GM23338 (cell line): ENCODE measurements around the gene CAMTA1. TPM values are rescaled to one million over a fixed set of nuclear protein-coding genes. Genes with fewer than 3 reads are reported as not detected.

ENCODE experiments used
- ATAC-seq: fragments of 200-7000 bp; cut with Tn5 transposase; 3 replicates; pipeline ENCODE4 v1.9.1; 2020
- DNase-seq: peaks from one replicate; pipeline ENCODE4 v3.0.0-alpha.2; 2015; ENCODE audit warnings: low spot score
- H2AFZ ChIP-seq: fragments of 200-600 bp; sonication (generic); 2 replicates; pipeline ENCODE4 v1.8.0; 2016; ENCODE audit warnings: antibody characterized with exemption, mild to moderate bottlenecking, moderate library complexity
- H3F3A ChIP-seq: fragments of 200-600 bp; sonication (generic); replicated peaks from 2 replicates; pipeline ENCODE4 v1.8.0; 2017; ENCODE audit warnings: antibody characterized with exemption, mixed run types, low read depth
- H3K27ac ChIP-seq: fragments of 200-600 bp; sonication (generic); 2 replicates; pipeline ENCODE4 v1.6.1; 2016; ENCODE audit warnings: low read depth
- H3K27me3 ChIP-seq: fragments of 200-600 bp; sonication (generic); 2 replicates; pipeline ENCODE4 v1.8.0; 2016; ENCODE audit warnings: mild to moderate bottlenecking, mixed run types, moderate library complexity; ENCODE audit not compliant: insufficient read depth
- H3K36me3 ChIP-seq: fragments of 200-600 bp; sonication (generic); 2 replicates; pipeline ENCODE4 v1.8.0; 2016; ENCODE audit warnings: mild to moderate bottlenecking; ENCODE audit not compliant: insufficient read depth
- H3K4me1 ChIP-seq: fragments of 200-600 bp; sonication (generic); 2 replicates; pipeline ENCODE4 v1.8.0; 2016; ENCODE audit warnings: mild to moderate bottlenecking, moderate library complexity; ENCODE audit not compliant: insufficient read depth
- H3K4me2 ChIP-seq: fragments of 200-600 bp; sonication (generic); 2 replicates; pipeline ENCODE4 v1.7.1; 2017; ENCODE audit warnings: mixed run types
- H3K4me3 ChIP-seq: fragments of 200-600 bp; sonication (generic); 2 replicates; pipeline ENCODE4 v1.6.1; 2016; ENCODE audit warnings: mixed run types
- H3K79me2 ChIP-seq: fragments of 200-600 bp; sonication (generic); replicated peaks from 2 replicates; pipeline ENCODE4 v1.8.0; 2017; ENCODE audit warnings: mild to moderate bottlenecking; ENCODE audit not compliant: insufficient read depth
- H3K9me2 ChIP-seq: fragments of 200-600 bp; sonication (generic); 2 replicates; pipeline ENCODE4 v1.8.0; 2017; ENCODE audit not compliant: insufficient read depth
- H4K20me1 ChIP-seq: fragments of 200-600 bp; sonication (generic); replicated peaks from 2 replicates; pipeline ENCODE4 v1.8.0; 2017; ENCODE audit warnings: mild to moderate bottlenecking; ENCODE audit not compliant: insufficient read depth
- H3K27ac Mint-ChIP-seq: 2 replicates; pipeline ENCODE4 v1.8.0; 2020; ENCODE audit warnings: inconsistent platforms, mild to moderate bottlenecking, moderate library complexity, mixed read lengths
- H3K27me3 Mint-ChIP-seq: 3 replicates; pipeline ENCODE4 v1.8.0; 2022; ENCODE audit warnings: low read depth, mild to moderate bottlenecking, moderate library complexity, mixed read lengths, inconsistent platforms; ENCODE audit not compliant: insufficient read depth, poor library complexity
- H3K36me3 Mint-ChIP-seq: 3 replicates; pipeline ENCODE4 v1.8.0; 2021; ENCODE audit warnings: low read depth, mild to moderate bottlenecking, inconsistent platforms, moderate library complexity, mixed read lengths
- H3K4me1 Mint-ChIP-seq: 3 replicates; pipeline ENCODE4 v1.8.0; 2020; ENCODE audit warnings: mild to moderate bottlenecking, inconsistent platforms, mixed read lengths
- H3K4me3 Mint-ChIP-seq: 3 replicates; pipeline ENCODE4 v1.8.0; 2021; ENCODE audit warnings: moderate library complexity, mild to moderate bottlenecking, inconsistent platforms, mixed read lengths
- H3K9me3 Mint-ChIP-seq: 3 replicates; pipeline ENCODE4 v1.8.0; 2020; ENCODE audit warnings: moderate library complexity, mild to moderate bottlenecking, inconsistent platforms, mixed read lengths
- CREB1 ChIP-seq: fragments of 250-450 bp; sonication (Bioruptor Pico); IDR thresholded peaks from 2 replicates; pipeline ENCODE4 v1.5.0; 2020; ENCODE audit warnings: low read depth, mild to moderate bottlenecking, moderate library complexity
- STAT1 ChIP-seq: IDR thresholded peaks from one replicate; pipeline ENCODE4 v1.6.1; 2016; ENCODE audit warnings: antibody characterized with exemption; ENCODE audit not compliant: unreplicated experiment
- ZNF331 ChIP-seq: fragments of 250-450 bp; sonication (Bioruptor Pico); IDR thresholded peaks from 2 replicates; pipeline ENCODE4 v1.5.0; 2020; ENCODE audit warnings: low read depth, mild to moderate bottlenecking, moderate library complexity
- polyA plus RNA-seq: library from polyadenylated mRNA; unstranded; fragments of >200 nt; fragmentation: Nextera tagmentation; extraction: Ambion mirVana; gene quantifications from 2 replicates; pipeline ENCODE4 v1.2.1, GENCODE V29; 2016
- total RNA-seq: library from RNA; depleted of rRNA; stranded (reverse); fragments of >200 nt; shearing (Covaris generic); gene quantifications from 2 replicates; pipeline ENCODE4 v1.2.3, GENCODE V29; 2014
- TF ChIP-seq, protein P1 (sequence below): fragments of 250-450 bp; sonication (Bioruptor Pico); IDR thresholded peaks from 2 replicates; pipeline ENCODE4 v1.5.0; 2020; ENCODE audit warnings: mild to moderate bottlenecking, moderate library complexity
- TF ChIP-seq, protein P2 (sequence below), 2 experiments: fragments of 200-600 bp in 1 of 2; sonication (generic) in 1 of 2; conservative IDR thresholded peaks; 2 replicates each; pipeline versions ENCODE4 v1.5.1 to v1.6.1; 2016 to 2017; ENCODE audit warnings: antibody characterized with exemption in 2 of 2, low read depth in 2 of 2, mild to moderate bottlenecking in 2 of 2, moderate library complexity in 1 of 2

Gene CAMTA1
- total and polyA plus RNA-seq, 2 experiments from 2014 or later, result 115 to 519 TPM

DNA sequence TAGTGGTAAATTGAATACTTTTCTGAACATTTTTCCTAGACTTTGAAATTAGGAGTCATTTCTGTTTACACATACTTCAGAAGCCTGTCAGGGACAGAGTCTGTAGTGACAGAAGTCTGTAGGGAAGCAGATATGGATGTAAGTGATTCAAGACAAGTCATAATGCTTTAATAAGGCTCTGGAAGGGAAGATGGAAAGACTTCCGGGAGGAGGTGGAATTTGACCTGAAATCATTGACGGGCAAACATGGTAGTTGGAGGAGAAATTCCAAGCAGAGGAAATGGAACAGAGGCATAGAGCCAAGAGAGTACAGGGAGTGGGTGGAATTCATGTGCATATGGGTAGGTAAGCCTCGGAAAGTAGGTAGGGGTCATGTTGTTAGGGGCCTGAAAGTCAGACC is 22.5 kb downstream of the CAMTA1 start:
- Mint-ChIP-seq H3K27ac (no peak overlapping the region), H3K4me3 (no peak overlapping the region), H3K27me3 (peaks cover 2% of the 10 kb centered on the region), H3K9me3 (no peaks in the 10 kb centered on the region), H3K36me3 (no peaks in the 10 kb centered on the region), H3K4me1 (peaks cover 5% of the 10 kb centered on the region; the same call in 2 of the 3 replicates)
- Histone ChIP-seq H3K4me2 (no peak overlapping the region), H3F3A (no peaks in the 10 kb centered on the region), H3K4me3 (no peak overlapping the region), H3K27me3 (no peaks in the 10 kb centered on the region), H3K27ac (no peak overlapping the region), H4K20me1 (peaks cover 61% of the 10 kb centered on the region), H3K79me2 (peaks cover 100% of the 10 kb centered on the region), H2AFZ (no peak overlapping the region), H3K36me3 (no peaks in the 10 kb centered on the region), H3K9me2 (no peaks in the 10 kb centered on the region), H3K4me1 (peaks cover 17% of the 10 kb centered on the region; the same call in 1 of the 2 replicates)
- ATAC-seq (no peak), DNase-seq (no peak)
- TF ChIP-seq STAT1 (no peak), CREB1 (CRISPR knock-in tag) (no peak), ZNF331 (CRISPR knock-in tag) (no peak)
- TF ChIP-seq, protein P1, sequence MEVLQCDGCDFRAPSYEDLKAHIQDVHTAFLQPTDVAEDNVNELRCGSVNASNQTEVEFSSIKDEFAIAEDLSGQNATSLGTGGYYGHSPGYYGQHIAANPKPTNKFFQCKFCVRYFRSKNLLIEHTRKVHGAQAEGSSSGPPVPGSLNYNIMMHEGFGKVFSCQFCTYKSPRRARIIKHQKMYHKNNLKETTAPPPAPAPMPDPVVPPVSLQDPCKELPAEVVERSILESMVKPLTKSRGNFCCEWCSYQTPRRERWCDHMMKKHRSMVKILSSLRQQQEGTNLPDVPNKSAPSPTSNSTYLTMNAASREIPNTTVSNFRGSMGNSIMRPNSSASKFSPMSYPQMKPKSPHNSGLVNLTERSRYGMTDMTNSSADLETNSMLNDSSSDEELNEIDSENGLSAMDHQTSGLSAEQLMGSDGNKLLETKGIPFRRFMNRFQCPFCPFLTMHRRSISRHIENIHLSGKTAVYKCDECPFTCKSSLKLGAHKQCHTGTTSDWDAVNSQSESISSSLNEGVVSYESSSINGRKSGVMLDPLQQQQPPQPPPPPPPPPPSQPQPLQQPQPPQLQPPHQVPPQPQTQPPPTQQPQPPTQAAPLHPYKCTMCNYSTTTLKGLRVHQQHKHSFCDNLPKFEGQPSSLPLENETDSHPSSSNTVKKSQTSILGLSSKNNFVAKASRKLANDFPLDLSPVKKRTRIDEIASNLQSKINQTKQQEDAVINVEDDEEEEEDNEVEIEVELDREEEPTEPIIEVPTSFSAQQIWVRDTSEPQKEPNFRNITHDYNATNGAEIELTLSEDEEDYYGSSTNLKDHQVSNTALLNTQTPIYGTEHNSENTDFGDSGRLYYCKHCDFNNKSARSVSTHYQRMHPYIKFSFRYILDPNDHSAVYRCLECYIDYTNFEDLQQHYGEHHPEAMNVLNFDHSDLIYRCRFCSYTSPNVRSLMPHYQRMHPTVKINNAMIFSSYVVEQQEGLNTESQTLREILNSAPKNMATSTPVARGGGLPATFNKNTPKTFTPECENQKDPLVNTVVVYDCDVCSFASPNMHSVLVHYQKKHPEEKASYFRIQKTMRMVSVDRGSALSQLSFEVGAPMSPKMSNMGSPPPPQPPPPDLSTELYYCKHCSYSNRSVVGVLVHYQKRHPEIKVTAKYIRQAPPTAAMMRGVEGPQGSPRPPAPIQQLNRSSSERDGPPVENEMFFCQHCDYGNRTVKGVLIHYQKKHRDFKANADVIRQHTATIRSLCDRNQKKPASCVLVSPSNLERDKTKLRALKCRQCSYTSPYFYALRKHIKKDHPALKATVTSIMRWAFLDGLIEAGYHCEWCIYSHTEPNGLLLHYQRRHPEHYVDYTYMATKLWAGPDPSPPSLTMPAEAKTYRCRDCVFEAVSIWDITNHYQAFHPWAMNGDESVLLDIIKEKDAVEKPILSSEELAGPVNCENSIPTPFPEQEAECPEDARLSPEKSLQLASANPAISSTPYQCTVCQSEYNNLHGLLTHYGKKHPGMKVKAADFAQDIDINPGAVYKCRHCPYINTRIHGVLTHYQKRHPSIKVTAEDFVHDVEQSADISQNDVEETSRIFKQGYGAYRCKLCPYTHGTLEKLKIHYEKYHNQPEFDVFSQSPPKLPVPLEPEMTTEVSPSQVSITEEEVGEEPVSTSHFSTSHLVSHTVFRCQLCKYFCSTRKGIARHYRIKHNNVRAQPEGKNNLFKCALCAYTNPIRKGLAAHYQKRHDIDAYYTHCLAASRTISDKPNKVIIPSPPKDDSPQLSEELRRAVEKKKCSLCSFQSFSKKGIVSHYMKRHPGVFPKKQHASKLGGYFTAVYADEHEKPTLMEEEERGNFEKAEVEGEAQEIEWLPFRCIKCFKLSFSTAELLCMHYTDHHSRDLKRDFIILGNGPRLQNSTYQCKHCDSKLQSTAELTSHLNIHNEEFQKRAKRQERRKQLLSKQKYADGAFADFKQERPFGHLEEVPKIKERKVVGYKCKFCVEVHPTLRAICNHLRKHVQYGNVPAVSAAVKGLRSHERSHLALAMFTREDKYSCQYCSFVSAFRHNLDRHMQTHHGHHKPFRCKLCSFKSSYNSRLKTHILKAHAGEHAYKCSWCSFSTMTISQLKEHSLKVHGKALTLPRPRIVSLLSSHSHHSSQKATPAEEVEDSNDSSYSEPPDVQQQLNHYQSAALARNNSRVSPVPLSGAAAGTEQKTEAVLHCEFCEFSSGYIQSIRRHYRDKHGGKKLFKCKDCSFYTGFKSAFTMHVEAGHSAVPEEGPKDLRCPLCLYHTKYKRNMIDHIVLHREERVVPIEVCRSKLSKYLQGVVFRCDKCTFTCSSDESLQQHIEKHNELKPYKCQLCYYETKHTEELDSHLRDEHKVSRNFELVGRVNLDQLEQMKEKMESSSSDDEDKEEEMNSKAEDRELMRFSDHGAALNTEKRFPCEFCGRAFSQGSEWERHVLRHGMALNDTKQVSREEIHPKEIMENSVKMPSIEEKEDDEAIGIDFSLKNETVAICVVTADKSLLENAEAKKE (CRISPR knock-in tag), result no peak
- TF ChIP-seq, protein P2, sequence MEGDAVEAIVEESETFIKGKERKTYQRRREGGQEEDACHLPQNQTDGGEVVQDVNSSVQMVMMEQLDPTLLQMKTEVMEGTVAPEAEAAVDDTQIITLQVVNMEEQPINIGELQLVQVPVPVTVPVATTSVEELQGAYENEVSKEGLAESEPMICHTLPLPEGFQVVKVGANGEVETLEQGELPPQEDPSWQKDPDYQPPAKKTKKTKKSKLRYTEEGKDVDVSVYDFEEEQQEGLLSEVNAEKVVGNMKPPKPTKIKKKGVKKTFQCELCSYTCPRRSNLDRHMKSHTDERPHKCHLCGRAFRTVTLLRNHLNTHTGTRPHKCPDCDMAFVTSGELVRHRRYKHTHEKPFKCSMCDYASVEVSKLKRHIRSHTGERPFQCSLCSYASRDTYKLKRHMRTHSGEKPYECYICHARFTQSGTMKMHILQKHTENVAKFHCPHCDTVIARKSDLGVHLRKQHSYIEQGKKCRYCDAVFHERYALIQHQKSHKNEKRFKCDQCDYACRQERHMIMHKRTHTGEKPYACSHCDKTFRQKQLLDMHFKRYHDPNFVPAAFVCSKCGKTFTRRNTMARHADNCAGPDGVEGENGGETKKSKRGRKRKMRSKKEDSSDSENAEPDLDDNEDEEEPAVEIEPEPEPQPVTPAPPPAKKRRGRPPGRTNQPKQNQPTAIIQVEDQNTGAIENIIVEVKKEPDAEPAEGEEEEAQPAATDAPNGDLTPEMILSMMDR (conservative IDR thresholded peaks at IDR 0.05; ENCODE audit: low read depth in 2 of 2), result no peak
